Fibroblast of mammary gland (primary cell): ENCODE data around the gene KRTAP10-1.
"Not testable (repeated sequence)": the region's sequence is repeated elsewhere in the genome, so short reads cannot be mapped to it uniquely, and the experiment has no call there.

ENCODE experiments used
- DNase-seq: peaks from one replicate; pipeline ENCODE4 v3.0.0-alpha.2; 2010; ENCODE audit warnings: low read depth
- H3K4me3 ChIP-seq: 2 replicates; pipeline ENCODE4 v1.5.1; 2011; ENCODE audit warnings: low read depth, mild to moderate bottlenecking, low read length, moderate library complexity; ENCODE audit not compliant: control insufficient read depth
- TF ChIP-seq, protein P1 (sequence below): conservative IDR thresholded peaks from 2 replicates; pipeline ENCODE4 v1.5.1; 2011; ENCODE audit warnings: low read depth, low read length, inconsistent platforms; ENCODE audit not compliant: control insufficient read depth, insufficient read depth

Gene KRTAP10-1

GRCh38 chr21:44575307-44576024, 35.5 kb upstream of the KRTAP10-1 start:
- DNase-seq: no peak
- TF ChIP-seq, protein P1, sequence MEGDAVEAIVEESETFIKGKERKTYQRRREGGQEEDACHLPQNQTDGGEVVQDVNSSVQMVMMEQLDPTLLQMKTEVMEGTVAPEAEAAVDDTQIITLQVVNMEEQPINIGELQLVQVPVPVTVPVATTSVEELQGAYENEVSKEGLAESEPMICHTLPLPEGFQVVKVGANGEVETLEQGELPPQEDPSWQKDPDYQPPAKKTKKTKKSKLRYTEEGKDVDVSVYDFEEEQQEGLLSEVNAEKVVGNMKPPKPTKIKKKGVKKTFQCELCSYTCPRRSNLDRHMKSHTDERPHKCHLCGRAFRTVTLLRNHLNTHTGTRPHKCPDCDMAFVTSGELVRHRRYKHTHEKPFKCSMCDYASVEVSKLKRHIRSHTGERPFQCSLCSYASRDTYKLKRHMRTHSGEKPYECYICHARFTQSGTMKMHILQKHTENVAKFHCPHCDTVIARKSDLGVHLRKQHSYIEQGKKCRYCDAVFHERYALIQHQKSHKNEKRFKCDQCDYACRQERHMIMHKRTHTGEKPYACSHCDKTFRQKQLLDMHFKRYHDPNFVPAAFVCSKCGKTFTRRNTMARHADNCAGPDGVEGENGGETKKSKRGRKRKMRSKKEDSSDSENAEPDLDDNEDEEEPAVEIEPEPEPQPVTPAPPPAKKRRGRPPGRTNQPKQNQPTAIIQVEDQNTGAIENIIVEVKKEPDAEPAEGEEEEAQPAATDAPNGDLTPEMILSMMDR: no peak

DNA sequence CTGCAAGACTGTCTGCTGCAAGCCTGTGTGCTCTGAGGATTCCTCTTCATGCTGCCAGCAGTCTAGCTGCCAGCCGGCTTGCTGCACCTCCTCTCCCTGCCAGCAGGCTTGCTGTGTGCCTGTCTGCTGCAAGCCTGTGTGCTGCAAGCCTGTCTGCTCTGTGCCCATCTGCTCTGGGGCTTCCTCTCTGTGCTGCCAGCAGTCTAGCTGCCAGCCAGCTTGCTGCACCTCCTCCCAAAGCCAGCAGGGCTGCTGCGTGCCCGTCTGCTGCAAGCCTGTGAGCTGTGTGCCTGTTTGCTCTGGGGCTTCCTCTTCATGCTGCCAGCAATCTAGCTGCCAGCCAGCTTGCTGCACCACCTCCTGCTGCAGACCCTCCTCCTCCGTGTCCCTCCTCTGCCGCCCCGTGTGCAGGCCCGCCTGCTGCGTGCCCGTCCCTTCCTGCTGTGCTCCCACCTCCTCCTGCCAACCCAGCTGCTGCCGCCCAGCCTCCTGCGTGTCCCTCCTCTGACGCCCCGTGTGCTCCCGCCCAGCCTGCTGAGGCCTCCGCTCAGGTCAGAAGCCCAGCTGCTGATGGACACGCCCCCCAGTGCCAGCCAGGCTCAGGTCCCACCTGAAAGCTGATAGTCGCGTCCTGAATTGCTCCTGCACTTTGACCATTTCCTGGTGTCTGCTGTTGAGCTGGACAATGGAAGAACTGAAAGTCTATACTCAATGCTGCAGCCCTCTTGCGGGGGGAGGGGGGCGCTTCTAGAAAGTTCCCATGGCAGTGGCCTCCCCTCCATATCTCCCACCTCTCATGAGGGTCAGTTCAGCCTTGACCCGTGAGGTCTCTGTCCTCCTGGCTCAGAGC, 34.7 kb upstream of the KRTAP10-1 start:
- TF ChIP-seq, protein P1: no peak
- DNase-seq: no peak

More at GRCh38 chr21:44575307-44576024, 35.5 kb upstream of the KRTAP10-1 start:
- H3K4me3 ChIP-seq: no peak overlapping the region

GRCh38 chr21:44573630-44574456, 33.8 kb upstream of the KRTAP10-1 start, which contains the start of gene KRTAP10-4:
Gene KRTAP10-4 (plus strand): TSS chr21:44573729. CDS start chr21:44573759, 30 bp downstream.
- DNase-seq, H3K4me3 ChIP-seq: not testable (repeated sequence)

More for the DNA sequence above, 34.7 kb upstream of the KRTAP10-1 start:
- no peak overlapping the region for H3K4me3 ChIP-seq

GRCh38 chr21:44572959-44573583, 33.1 kb upstream of the KRTAP10-1 start:
- no peak overlapping the region for H3K4me3 ChIP-seq
- DNase-seq: no peak
- TF ChIP-seq, protein P1: no peak

- DNase-seq: no peak
- H3K4me3 ChIP-seq: no peak overlapping the region
- TF ChIP-seq, protein P1: no peak
These were observed 32.1 kb upstream of the KRTAP10-1 start for GRCh38 chr21:44571844-44572782.

GRCh38 chr21:44571296-44571695, 31.3 kb upstream of the KRTAP10-1 start:
- no peak for DNase-seq
- TF ChIP-seq, protein P1: no peak
- H3K4me3 ChIP-seq: no peak overlapping the region
